CD4-positive, alpha-beta T cell treated with Interferon gamma for 1 hour (primary cell): ENCODE results near the gene PINK1.
"Not testable (repeated sequence)": the region's sequence is repeated elsewhere in the genome, so short reads cannot be mapped to it uniquely, and the experiment has no call there.

ENCODE experiments used
- DNase-seq: peaks from one replicate; pipeline ENCODE4 v3.0.0-alpha.2; 2020

The PINK1 gene

DNA sequence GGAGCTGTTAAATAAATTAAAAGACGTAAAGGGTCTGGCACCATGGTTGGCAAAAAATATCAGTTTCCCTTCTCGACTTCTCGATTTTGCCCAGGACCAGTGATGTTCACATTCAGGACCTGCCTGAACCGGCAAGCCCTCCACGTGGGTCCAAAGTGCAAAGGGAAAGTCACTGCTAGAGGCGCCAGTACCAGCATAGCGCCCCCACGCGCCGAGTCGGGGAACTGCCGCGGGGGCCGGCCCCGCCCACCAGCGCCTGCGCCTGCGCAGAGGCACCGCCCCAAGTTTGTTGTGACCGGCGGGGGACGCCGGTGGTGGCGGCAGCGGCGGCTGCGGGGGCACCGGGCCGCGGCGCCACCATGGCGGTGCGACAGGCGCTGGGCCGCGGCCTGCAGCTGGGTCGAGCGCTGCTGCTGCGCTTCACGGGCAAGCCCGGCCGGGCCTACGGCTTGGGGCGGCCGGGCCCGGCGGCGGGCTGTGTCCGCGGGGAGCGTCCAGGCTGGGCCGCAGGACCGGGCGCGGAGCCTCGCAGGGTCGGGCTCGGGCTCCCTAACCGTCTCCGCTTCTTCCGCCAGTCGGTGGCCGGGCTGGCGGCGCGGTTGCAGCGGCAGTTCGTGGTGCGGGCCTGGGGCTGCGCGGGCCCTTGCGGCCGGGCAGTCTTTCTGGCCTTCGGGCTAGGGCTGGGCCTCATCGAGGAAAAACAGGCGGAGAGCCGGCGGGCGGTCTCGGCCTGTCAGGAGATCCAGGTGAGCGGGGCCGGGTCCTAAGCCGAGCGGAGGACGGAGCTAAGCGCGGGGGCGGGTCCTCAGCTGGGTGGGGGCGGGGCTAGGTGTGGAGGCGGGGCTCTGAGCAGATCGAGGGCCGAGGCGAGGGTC, at the start of gene PINK1:
Gene PINK1, plus strand, starts transcription at position 269 of the 875 bp plus-strand sequence. Its CDS starts 91 bp downstream, at position 360.
- DNase-seq = peak; percentile 83

DNA sequence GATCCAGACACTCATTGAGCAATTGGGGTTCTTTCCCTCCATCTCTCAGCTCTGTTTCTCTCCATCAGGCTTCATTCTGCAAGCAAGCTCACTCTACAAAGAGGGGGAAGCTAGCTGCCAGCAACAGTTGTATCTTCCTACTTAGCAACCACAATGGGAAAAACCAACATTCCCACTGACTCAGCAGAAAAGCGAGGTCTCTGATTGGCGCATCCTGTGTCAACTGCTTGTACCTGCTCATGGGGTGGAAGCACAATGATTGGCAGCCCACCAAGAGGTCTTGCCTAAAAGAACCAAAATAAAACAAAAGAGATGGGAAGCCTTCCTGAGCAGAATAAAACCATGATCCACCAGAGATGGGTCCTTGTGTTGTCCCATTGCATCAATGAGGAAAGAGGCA, 48.4 kb upstream of the PINK1 start:
- no peak for DNase-seq

DNA sequence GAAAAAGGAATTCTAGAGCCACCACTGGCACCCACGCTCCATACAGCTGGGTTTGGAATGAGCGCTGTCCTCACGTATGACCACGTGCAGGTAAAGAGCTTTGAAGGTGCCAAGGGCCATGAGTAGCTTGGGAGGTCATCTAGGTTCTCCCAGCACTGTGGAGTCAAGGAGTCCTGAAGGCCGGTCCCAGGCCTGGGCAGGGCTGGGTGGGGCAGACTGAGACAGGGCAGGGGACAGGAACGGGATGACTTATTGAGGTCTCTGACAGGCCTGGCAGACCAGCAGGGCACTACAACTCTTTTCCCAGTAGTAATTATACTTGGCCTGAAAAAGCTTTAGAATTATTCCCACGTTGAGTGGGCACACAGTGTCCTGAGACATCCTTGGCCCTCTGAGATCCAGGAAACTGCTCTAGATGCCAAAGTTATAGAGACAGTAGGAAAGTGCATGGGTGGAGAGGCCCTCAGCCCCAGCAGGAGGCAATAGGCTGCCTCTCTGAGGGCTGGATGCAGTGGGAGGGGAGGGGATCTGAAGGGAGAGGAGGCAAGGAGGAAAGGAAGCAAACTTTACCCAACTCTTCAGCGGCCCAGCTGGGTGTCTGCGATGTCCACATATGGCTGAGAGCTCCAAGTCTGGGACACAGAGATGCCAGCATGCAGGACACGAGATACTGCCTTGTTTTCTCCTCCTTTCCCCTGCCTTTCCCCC, 46.2 kb upstream of the PINK1 start:
- DNase-seq = no peak

DNA sequence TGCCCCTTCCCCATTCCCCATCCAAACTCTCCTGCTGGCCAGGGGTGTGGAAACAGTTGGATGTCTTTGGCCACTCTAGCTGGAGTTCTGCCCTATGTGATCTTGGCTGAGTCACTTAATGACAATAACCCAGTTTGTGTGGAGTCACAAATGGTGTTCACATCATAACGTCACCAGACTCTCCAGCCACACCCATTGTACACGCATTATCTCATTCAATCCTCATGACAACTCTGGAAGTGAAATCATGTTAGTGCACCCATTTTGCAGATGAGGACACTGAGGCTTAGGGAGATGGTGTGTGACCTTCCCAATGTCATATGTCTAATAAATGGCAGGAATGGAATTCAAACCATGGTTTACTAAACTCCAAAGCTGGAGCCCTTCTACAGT, 45.6 kb upstream of the PINK1 start:
- no peak for DNase-seq

DNA sequence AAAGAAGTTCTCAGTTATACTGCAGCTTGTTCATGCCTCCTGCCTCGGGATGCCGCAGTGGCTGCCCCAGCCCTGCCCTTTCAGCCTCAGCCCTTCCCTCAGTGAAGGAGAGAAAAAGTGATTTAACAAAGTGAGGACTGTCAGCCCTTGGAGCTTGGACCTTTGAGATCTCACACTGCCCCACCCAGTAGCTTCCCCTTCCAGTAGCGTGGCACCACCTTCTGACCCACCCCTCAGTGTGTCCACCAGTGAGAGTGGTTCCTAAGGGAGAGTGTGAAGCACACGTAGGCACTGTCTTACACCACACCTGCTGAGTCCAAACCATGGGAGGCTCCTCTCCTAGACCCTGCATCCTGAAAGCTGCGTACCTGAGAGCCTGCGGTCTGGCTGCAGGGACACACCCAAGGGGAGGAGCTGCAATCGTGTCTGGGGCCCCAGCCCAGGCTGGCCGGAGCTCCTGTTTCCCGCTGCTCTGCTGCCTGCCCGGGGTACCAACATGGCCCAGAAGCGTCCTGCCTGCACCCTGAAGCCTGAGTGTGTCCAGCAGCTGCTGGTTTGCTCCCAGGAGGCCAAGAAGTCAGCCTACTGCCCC, 44.5 kb upstream of the PINK1 start, which contains the start of gene CDA:
Gene CDA, plus strand, starts transcription at position 464 of the 592 bp plus-strand sequence. Its CDS starts 33 bp downstream, at position 497.
- peak; percentile 14 for DNase-seq

DNA sequence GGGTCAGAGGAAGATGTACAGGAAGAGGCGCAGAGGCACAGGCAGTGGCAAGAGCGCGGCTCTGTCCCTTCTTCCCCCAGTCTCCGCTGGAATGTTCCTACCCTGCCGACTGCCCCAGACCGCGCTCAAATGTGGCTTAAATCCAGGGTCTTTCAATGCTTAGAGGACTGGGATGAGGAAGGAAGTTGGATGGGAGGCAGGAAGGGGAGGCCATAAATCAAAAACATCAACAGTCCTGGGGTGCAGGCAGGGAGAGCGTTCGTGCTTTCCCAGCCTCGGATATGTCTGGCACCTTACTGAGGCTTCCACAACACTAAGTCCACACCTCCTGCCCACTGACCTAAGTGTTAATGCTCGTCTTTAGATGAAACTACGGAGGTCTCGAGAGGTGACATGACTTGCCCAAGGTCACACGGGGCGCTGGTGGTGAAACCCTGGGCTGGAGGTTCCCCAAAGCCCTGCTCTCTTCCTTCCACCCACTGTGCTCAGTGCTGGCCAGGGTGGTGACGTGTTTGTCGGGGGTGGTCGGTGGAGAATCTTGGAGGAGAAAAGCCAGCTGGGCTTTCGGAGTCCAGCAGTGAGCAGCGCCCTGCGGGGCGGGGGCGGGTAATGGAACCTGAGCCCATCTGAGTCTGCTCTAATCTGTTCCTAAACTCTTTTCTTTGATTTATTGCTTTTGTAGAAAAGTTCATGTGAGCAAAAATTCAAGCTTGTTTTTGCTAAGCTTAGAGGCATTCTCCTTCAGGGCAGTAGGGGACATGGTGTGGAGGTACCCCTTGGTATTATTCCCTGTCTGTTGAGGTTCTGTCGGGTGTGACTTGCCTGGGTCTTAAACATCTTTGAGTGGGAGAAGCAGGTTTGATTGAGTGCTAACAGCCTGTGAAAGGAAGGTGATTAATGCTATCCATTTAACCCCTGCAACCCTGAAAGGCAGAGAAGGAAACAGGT, 43.7 kb upstream of the PINK1 start:
- peak; percentile 19 for DNase-seq

DNA sequence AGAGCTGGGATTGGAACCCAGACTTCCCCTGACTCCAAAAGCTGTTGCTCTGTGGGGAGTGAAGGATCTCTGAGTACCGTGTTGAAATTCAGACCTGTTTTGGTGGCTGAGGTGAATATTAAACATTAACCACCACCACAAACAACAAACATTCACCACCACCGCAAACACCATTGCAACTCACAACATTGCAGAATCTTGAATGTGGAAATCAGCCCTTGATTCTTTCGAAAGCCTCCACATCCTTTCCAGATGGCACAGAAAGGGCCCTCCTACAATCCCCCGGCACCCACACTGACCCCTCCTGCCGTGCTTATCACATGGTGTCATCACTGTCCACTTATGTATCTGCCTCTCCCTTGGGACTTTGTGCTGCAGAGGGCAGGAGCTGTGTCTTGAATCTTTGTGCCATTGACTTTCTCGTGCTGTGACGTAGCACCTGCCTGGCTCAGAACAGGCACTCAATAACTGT, 42.9 kb upstream of the PINK1 start:
- peak; percentile 43 for DNase-seq

DNA sequence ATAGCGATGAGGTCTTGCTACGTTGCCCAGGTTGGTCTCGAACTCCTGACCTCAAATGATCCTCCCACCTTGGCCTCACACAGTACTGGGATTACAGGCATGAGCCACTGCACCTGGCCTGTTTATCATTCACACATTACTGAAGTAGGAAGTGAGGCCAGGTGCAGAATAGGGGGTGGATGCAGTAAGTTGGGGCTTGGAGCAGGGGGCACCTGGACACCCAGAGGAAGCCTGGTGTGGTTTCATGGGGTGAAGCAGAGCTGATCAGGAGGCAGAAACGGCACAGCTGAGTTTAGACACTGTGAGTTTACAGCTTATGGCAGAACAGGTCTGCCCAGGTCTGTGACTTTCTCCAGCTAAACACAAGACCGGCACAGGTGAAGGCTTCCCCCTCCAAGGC, 39.5 kb upstream of the PINK1 start:
- DNase-seq = no peak

DNA sequence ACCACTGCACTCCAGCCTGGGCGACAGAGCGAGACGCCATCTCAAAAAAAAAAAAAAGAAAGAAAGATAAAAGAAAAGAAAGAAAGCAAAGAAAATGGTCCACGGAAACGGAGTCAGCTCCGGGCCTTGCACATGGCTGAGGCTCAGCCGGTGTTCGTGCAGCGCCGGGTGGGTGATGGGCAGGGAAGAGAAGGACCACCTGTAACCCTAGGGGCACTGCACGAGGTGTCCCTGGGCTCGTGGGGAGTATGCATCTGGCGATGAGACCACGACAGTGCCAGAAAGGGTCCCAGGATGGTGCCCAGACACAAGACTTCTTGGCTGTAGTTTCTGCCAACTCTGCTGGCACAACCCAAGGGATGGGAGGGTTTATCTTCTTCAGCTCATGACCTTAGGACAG, 38.5 kb upstream of the PINK1 start:
- no peak for DNase-seq

DNA sequence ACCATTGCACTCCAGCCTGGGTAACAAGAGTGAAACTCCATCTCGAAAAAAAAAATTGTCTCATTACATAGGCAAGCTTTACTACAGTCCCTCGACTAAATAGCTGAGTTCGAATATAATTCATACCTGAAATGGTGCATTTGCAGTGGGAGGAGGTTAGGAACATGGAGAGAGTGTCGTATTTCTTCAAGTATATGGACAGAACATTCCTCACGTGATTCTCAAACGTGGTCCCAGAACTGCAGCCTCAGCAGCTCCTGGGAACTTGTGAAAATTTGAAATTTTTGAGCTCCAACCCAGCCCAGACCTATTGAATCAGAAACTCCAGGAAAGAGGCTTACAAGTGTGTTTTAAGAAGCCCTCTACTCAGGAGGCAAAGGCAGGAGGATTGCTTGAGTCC, 37.2 kb upstream of the PINK1 start:
- no peak for DNase-seq

DNA sequence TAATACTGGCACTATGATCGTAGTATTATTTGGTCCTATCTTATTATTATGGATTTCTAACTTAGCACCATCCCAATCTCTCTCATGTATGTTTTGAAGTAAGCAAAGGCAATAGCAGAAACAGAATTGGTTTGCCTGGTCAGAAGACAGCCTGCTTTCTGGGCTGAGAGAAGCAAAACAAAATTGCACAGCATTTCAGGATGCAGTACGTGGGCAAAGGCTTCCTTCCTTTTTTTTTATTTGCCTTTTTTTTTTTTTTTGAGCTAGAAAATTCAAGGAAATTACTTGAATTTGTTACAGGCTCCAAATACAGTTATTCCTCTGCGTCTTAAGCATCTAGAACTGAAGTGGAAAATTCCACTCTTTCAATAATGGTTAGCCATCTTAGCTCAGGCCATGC, 35.6 kb upstream of the PINK1 start:
- no peak for DNase-seq

DNA sequence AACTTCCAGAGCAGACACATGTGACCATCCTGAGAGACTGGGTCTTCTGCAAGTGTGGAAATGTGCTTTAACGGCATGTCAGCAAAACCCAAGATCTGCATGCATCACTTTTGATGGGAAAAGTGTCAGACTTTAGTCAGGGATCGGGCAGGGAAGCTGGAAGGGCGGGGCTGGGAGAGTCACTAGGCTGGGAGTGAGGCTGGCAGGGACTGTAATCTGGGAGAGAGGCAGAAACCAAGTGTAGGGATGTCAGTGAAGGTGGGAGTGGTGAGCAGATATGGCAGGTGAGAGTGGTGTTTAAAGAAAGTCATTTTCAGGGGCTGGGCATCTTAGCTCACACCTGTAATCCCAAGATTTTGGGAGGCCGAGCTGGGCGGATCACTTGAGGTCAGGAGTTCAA, 33.1 kb upstream of the PINK1 start:
- DNase-seq = no peak

DNA sequence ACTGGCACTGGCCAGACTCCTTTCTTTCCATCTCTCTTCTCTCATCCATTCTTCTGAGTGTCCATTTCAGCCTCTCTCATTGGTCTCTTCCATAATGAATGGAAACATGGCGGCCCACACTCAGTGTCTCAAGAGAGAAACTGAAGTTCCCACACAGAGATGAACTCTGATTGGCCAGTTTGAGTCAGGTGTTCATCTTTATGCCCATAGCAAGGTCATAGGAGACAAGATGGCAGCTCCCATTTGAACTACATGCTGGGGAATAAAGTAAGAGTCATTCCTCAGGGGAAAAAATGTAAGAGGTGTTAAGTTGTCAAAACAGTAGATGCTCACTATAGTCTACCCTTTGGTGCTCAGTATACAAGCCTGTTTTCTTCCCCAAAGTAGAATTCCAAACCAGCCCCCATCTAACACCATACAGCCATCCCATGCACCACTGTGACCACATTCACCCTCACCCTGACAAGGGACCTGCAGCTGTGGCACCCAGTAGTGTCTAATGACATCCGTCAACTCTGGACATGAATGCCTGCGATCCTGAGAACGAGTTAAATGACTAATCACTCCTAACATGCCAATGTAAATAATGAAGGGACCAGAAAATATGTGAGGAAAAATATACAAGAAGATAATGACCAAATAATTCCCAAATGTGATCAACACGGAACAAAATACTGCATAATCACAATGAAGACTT, 32.0 kb upstream of the PINK1 start:
- DNase-seq = no peak

DNA sequence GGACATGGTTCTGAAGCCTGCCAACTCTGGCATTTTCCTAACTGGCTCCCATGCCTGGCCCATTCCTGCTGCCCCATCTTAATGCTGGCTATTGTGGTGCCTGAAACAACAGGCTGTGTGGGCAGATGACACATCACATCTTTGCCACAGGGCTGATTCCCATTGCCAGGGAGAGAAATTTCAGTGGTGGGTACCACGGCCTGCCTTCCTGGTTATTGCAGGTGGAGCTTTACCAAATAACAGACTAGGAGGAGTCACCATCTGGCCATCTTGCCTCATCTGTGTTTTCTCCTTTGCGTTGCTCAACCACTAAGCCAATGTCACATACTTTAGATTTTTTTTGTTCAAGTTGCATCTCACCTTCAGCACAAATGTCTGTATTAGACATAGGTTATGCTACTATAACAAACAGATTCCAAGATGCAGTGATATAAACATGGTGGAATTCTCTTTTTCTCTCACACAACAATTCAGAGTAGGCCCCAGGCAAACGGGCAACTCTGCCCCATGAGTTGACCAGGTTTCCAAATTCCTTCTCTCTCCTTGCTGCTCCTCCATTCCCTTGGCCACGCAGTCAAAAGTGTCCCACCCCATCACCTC, 30.3 kb upstream of the PINK1 start:
- DNase-seq = no peak

DNA sequence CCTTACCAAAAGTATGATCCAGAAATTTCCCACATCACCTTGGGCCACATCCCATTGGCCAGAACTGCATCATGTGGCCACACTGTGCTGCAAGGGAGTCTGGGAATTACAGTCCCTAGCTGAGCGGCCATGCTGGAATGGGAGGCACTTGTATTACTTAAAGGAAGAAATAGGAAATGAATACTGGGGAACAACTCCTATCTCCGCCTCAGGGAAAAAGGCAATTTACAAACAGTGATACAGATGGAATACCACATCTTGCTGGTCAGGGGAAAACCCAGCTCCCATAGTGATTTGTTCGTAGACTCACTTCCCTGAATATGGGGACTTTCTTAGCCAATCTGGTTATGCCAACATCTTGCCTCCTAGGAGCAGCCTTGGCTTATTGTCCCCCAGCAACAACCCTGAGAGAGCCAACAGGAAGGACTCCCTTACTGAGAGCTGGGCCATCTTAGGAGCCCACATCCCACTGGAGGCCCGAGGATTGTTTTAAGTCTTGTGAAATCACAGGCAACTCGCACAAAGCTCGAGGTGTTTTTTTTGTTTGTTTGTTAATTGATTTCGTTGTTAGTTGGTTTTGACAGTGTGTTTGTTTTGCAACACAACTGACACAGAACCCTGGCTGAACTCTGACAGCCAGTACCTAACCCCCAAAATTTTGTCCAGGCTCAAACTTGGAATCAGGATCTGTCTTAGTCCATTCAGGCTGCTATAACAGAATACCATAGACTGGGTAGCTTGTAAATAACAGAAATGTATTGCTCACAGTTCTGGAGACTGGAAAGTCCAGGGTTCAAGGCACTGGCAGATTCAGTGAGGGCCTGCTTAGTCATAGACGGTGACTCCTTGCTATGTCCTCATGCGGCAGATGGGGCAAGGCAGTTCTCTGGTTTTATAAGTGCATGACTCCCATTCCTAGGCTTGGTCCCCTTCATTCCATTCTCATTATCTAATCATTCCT, 29.5 kb upstream of the PINK1 start:
- peak; percentile 20 for DNase-seq

DNA sequence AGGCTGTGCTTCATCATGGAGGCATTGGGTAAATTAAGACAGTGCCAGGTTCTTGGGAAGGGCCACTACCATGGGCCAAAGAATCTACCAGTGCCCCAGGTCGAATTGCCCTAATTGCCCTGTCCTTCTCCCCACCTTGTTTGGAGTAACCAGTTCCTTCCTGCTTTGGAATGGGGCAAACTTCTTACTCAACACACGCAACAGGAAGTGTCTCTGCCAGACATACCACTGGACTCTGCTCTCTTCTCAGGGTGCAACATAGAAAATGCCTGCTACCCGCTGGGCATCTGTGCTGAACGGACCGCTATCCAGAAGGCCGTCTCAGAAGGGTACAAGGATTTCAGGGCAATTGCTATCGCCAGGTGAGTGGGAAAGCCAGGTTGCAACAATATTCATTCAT, 28.6 kb upstream of the PINK1 start:
- no peak for DNase-seq

DNA sequence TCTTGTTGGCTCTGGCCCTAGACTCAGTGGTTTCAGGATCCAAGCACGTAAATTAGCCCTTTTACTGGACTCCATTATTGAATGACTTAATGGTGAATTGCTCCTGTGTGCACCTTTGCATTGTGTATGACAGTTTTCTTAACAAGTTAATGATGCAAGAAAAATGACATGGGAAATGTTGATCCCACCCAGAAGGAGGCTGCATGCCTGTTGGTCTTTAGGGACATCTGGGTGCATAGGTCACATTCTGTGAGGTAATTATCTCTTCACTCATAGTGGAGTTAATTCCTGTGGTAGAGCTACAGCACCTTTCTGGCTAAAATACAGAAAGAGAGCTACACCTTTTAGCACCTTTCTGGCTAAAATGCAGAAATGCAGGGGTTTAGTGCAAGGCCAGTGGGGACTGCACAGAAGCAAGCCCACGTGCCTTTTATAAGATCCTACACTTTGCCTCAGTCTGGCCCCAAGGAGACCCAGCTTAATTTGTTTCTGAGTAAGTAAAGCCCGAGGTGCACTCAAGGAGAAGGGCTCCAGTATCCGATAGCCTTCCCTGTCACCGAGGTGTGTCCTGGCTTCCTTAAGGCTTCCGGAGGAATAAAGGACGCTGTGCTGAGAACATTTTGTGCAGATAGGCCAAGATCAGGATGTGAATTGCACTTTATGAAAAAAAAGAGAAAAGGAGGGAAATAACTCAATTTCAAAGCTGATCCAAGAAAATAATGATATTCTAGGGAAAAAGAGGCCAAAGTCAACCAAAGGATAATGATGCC, 26.3 kb upstream of the PINK1 start:
- DNase-seq = not testable (repeated sequence)

DNA sequence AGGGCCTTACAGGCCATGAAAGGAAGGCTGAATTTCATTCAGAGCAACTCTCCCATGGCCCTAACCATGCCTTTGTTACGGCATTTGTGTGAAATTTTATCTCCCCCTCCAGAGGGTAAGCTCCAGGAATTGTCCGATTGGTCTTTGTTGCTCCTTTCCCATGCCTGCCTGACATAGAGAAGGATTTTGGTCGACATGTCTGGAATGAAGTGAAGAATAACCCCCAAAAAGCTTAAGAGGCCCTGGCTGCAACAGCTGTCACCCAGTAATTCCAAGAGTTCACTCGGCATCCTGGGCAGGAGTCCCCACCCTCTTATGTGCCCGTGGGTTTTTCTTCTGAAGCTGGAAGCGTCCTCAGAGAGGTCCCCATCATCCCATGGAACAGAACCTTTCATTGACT, 23.7 kb upstream of the PINK1 start:
- no peak for DNase-seq

DNA sequence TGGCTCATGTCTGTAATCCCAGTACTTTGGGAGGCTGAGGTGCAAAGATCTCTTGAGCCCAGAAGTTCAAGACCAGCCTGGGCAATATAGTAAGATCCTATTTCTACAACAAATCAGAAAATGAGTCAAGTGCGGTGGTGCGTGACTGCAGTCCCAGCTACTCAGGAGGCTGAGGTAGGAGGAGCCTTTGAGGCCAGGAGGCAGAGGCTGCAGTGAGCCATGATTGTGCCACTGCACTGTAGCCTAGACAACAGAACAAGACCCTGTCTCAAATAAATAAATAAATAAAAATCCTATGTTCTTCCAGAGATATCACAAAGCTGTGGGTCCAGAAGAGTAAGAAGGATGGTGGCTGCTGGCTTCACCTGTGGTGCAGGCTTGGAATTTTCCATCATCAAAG, 22.3 kb upstream of the PINK1 start:
- DNase-seq = no peak
